Osteoblast (primary cell): Measurements from ENCODE around the gene ETFBKMT. TPM values are rescaled to one million over a fixed set of nuclear protein-coding genes. Genes with fewer than 3 reads are reported as not detected.
"Not testable (repeated sequence)": the region's sequence is repeated elsewhere in the genome, so short reads cannot be mapped to it uniquely, and the experiment has no call there.

Source experiments
- DNase-seq: peaks from one replicate; pipeline ENCODE4 v3.0.0; 2011; ENCODE audit warnings: low spot score, mixed read lengths; ENCODE audit not compliant: insufficient read length; ENCODE audit errors: missing footprints
- H2AFZ ChIP-seq: 2 replicates; pipeline ENCODE4 v1.6.0; 2011; ENCODE audit warnings: mild to moderate bottlenecking, low read length
- H3K27ac ChIP-seq: 2 replicates; pipeline ENCODE4 v1.5.1; 2011; ENCODE audit warnings: mild to moderate bottlenecking, low read depth, low read length, moderate library complexity
- H3K27me3 ChIP-seq: 2 replicates; pipeline ENCODE4 v1.6.0; 2012; ENCODE audit warnings: mild to moderate bottlenecking, control low read depth, inconsistent platforms, low read length, moderate library complexity; ENCODE audit not compliant: insufficient read depth
- H3K36me3 ChIP-seq: 2 replicates; pipeline ENCODE4 v1.5.1; 2011; ENCODE audit warnings: mild to moderate bottlenecking, low read length, control low read depth, moderate library complexity; ENCODE audit not compliant: insufficient read depth
- H3K4me1 ChIP-seq: 2 replicates; pipeline ENCODE4 v1.5.1; 2011; ENCODE audit warnings: mild to moderate bottlenecking, low read length, control low read depth, moderate library complexity; ENCODE audit not compliant: insufficient read depth
- H3K4me2 ChIP-seq: 2 replicates; pipeline ENCODE4 v1.6.0; 2011; ENCODE audit warnings: mild to moderate bottlenecking, low read length; ENCODE audit not compliant: insufficient read depth
- H3K4me3 ChIP-seq: fragments of 200-600 bp; sonication (generic); 3 replicates; pipeline ENCODE4 v1.5.1; 2012; ENCODE audit warnings: mild to moderate bottlenecking, low read length, inconsistent platforms; ENCODE audit not compliant: insufficient read depth
- H3K79me2 ChIP-seq: 2 replicates; pipeline ENCODE4 v1.6.0; 2012; ENCODE audit warnings: mild to moderate bottlenecking, low read length, control low read depth, inconsistent platforms; ENCODE audit not compliant: insufficient read depth
- H3K9me3 ChIP-seq: 2 replicates; pipeline ENCODE4 v1.5.1; 2011; ENCODE audit warnings: low read depth, low read length, control low read depth
- H4K20me1 ChIP-seq: 2 replicates; pipeline ENCODE4 v1.6.0; 2012; ENCODE audit warnings: mild to moderate bottlenecking, low read length, control low read depth; ENCODE audit not compliant: insufficient read depth
- CTCF ChIP-seq: IDR thresholded peaks from 2 replicates; pipeline ENCODE4 v1.5.1; 2011; ENCODE audit warnings: mild to moderate bottlenecking, low read depth, low read length, moderate library complexity; ENCODE audit errors: extremely low read depth
- total RNA-seq: library from RNA; depleted of rRNA; stranded (reverse); fragments of >200 nt; gene quantifications from 2 replicates; pipeline ENCODE4 v1.2.3, GENCODE V29; 2012

The ETFBKMT gene
- total RNA-seq, 1 donor = 4.7 TPM

- Histone ChIP-seq H3K27ac (no peak overlapping the region), H4K20me1 (no peaks in the 10 kb centered on the region), H2AFZ (no peak overlapping the region), H3K79me2 (no peaks in the 10 kb centered on the region), H3K27me3 (no peaks in the 10 kb centered on the region), H3K9me3 (no peaks in the 10 kb centered on the region), H3K4me1 (no peaks in the 10 kb centered on the region), H3K4me3 (no peak overlapping the region), H3K36me3 (no peaks in the 10 kb centered on the region), H3K4me2 (no peak overlapping the region)
- no peak for TF ChIP-seq CTCF
- DNase-seq = no peak
These were observed 50.7 kb downstream of the ETFBKMT start for GRCh38 chr12:31710021-31710818.

- H3K9me3 ChIP-seq = no peaks in the 10 kb centered on the region
- no peaks in the 10 kb centered on the region for H4K20me1 ChIP-seq
- no peaks in the 10 kb centered on the region for H3K36me3 ChIP-seq
- no peak overlapping the region for H3K4me2 ChIP-seq
- no peak for DNase-seq
- no peaks in the 10 kb centered on the region for H3K4me1 ChIP-seq
- no peak for TF ChIP-seq CTCF
- H3K27ac ChIP-seq = no peak overlapping the region
- no peaks in the 10 kb centered on the region for H3K27me3 ChIP-seq
- H2AFZ ChIP-seq = no peak overlapping the region
- no peaks in the 10 kb centered on the region for H3K79me2 ChIP-seq
- H3K4me3 ChIP-seq = no peak overlapping the region
These were observed 53.4 kb downstream of the ETFBKMT start for GRCh38 chr12:31712877-31713276.

- Histone ChIP-seq H2AFZ (no peak overlapping the region), H3K27me3 (no peaks in the 10 kb centered on the region), H3K4me3 (no peak overlapping the region), H3K79me2 (no peaks in the 10 kb centered on the region), H3K27ac (no peak overlapping the region), H3K9me3 (no peaks in the 10 kb centered on the region), H3K36me3 (no peaks in the 10 kb centered on the region), H3K4me1 (no peaks in the 10 kb centered on the region), H3K4me2 (no peak overlapping the region), H4K20me1 (no peaks in the 10 kb centered on the region)
- no peak for DNase-seq
- TF ChIP-seq CTCF = no peak
These were observed 55.2 kb downstream of the ETFBKMT start for GRCh38 chr12:31714406-31715271.

- Histone ChIP-seq H3K79me2 (no peaks in the 10 kb centered on the region), H3K36me3 (no peaks in the 10 kb centered on the region), H3K27me3 (no peaks in the 10 kb centered on the region), H2AFZ (no peak overlapping the region), H3K4me3 (no peak overlapping the region), H3K4me1 (no peaks in the 10 kb centered on the region), H3K9me3 (no peaks in the 10 kb centered on the region), H3K27ac (no peak overlapping the region), H3K4me2 (no peak overlapping the region), H4K20me1 (no peaks in the 10 kb centered on the region)
- DNase-seq = no peak
- TF ChIP-seq CTCF = no peak
These were observed 55.9 kb downstream of the ETFBKMT start for GRCh38 chr12:31715283-31715825.

GRCh38 chr12:31716998-31717397 is 57.5 kb downstream of the ETFBKMT start:
- not testable (repeated sequence) for H3K27me3 ChIP-seq, H3K79me2 ChIP-seq, H3K27ac ChIP-seq

More at GRCh38 chr12:31716998-31717397, 57.5 kb downstream of the ETFBKMT start:
- not testable (repeated sequence) for H3K4me2 ChIP-seq, H3K4me3 ChIP-seq, H4K20me1 ChIP-seq, H2AFZ ChIP-seq, H3K9me3 ChIP-seq, H3K4me1 ChIP-seq, DNase-seq, H3K36me3 ChIP-seq
